OCI-LY3 (cell line): Measurements from ENCODE around the gene PRUNE2.

Source experiments
- H2AFZ ChIP-seq: fragments of 200-600, 300-600 bp; shearing (Covaris generic); 2 replicates; pipeline ENCODE4 v1.6.0; 2014; ENCODE audit warnings: antibody characterized with exemption, low read depth, low read length
- H3K27ac ChIP-seq: fragments of 200-600, 300-600 bp; sonication (generic); 2 replicates; pipeline ENCODE4 v1.5.1; 2014; ENCODE audit warnings: mild to moderate bottlenecking, low read length, moderate library complexity, mixed read lengths
- H3K27me3 ChIP-seq: fragments of 200-600, 300-600 bp; sonication (generic); 2 replicates; pipeline ENCODE4 v1.6.1; 2014; ENCODE audit warnings: low read depth, low read length, mixed read lengths
- H3K36me3 ChIP-seq: fragments of 200-600, 300-600 bp; sonication (generic); replicated peaks from 2 replicates; pipeline ENCODE3; 2014; ENCODE audit warnings: low read depth, low read length, mixed read lengths
- H3K4me1 ChIP-seq: fragments of 300-600, 200-600 bp; sonication (generic); 2 replicates; pipeline ENCODE4 v1.6.1; 2014; ENCODE audit warnings: low read length, mixed read lengths
- H3K4me2 ChIP-seq: fragments of 200-600, 300-600 bp; sonication (generic); 2 replicates; pipeline ENCODE4 v1.6.1; 2014; ENCODE audit warnings: low read length, mixed read lengths
- H3K4me3 ChIP-seq: fragments of 300-600, 200-600 bp; sonication (generic); 2 replicates; pipeline ENCODE4 v1.5.1; 2014; ENCODE audit warnings: antibody characterized with exemption, mild to moderate bottlenecking, low read length, moderate library complexity
- H3K79me2 ChIP-seq: fragments of 300-600, 200-600 bp; shearing (Covaris generic); 2 replicates; pipeline ENCODE4 v1.6.1; 2014; ENCODE audit warnings: mild to moderate bottlenecking, low read length, mixed read lengths
- H3K9ac ChIP-seq: fragments of 300-600, 200-600 bp; shearing (Covaris generic); 2 replicates; pipeline ENCODE4 v1.6.0; 2014; ENCODE audit warnings: mild to moderate bottlenecking, low read length, moderate library complexity
- H3K9me3 ChIP-seq: fragments of 200-600, 300-600 bp; shearing (Covaris generic); 2 replicates; pipeline ENCODE4 v1.6.1; 2014; ENCODE audit warnings: low read length, mixed read lengths; ENCODE audit not compliant: insufficient read depth
- H4K20me1 ChIP-seq: fragments of 200-600, 300-600 bp; sonication (generic); 2 replicates; pipeline ENCODE4 v1.6.1; 2016; ENCODE audit warnings: low read length, mixed read lengths; ENCODE audit not compliant: insufficient read depth
- CTCF ChIP-seq: fragments of 200-600, 300-600 bp; sonication (generic); IDR thresholded peaks from 2 replicates; pipeline ENCODE4 v1.5.1; 2014; ENCODE audit warnings: antibody characterized with exemption, low read length, low read depth
- EZH2phosphoT487 ChIP-seq: fragments of 200-600 bp; shearing (Covaris generic); IDR thresholded peaks from 2 replicates; pipeline ENCODE4 v1.6.1; 2018; ENCODE audit warnings: antibody characterized with exemption, mixed run types, low read depth

PRUNE2 gene

GRCh38 chr9:76662476-76663281 lies 243.2 kb downstream of the PRUNE2 start:
- Histone ChIP-seq H3K9me3 (no peaks in the 10 kb centered on the region), H3K4me1 (no peaks in the 10 kb centered on the region), H3K4me3 (no peak overlapping the region), H3K27me3 (peaks cover 45% of the 10 kb centered on the region), H2AFZ (no peak overlapping the region), H3K4me2 (no peak overlapping the region), H3K27ac (no peak overlapping the region), H3K9ac (no peak overlapping the region), H4K20me1 (no peaks in the 10 kb centered on the region), H3K36me3 (no peaks in the 10 kb centered on the region), H3K79me2 (no peaks in the 10 kb centered on the region)
- 0 out of 2 replicates have a peak, but pooled peaks have one; percentile 4 for TF ChIP-seq CTCF
- no peak for TF ChIP-seq EZH2phosphoT487

GRCh38 chr9:76658510-76659231 lies 247.2 kb downstream of the PRUNE2 start:
- no peak for TF ChIP-seq EZH2phosphoT487
- peak; percentile 78 for TF ChIP-seq CTCF
- Histone ChIP-seq H3K79me2 (no peaks in the 10 kb centered on the region), H3K36me3 (no peaks in the 10 kb centered on the region), H3K4me3 (no peak overlapping the region), H3K4me2 (0 out of 2 replicates have a peak overlapping the region, but pooled peaks have one; percentile 9), H3K27me3 (peaks cover 48% of the 10 kb centered on the region), H3K9ac (no peak overlapping the region), H3K4me1 (no peaks in the 10 kb centered on the region), H4K20me1 (no peaks in the 10 kb centered on the region), H2AFZ (no peak overlapping the region), H3K9me3 (no peaks in the 10 kb centered on the region), H3K27ac (no peak overlapping the region)

GRCh38 chr9:76657265-76657664 lies 248.6 kb downstream of the PRUNE2 start:
- Histone ChIP-seq H3K36me3 (no peaks in the 10 kb centered on the region), H3K27me3 (peaks cover 37% of the 10 kb centered on the region), H2AFZ (no peak overlapping the region), H3K4me2 (no peak overlapping the region), H3K79me2 (no peaks in the 10 kb centered on the region), H3K4me3 (no peak overlapping the region), H3K4me1 (peaks cover 12% of the 10 kb centered on the region), H3K27ac (no peak overlapping the region), H4K20me1 (no peaks in the 10 kb centered on the region), H3K9ac (no peak overlapping the region), H3K9me3 (no peaks in the 10 kb centered on the region)
- TF ChIP-seq CTCF, result no peak
- no peak for TF ChIP-seq EZH2phosphoT487

GRCh38 chr9:76655971-76656370 lies 249.9 kb downstream of the PRUNE2 start:
- no peak overlapping the region for H3K27ac ChIP-seq
- peaks cover 25% of the 10 kb centered on the region for H3K4me1 ChIP-seq
- no peaks in the 10 kb centered on the region for H3K36me3 ChIP-seq
- H4K20me1 ChIP-seq, result no peaks in the 10 kb centered on the region
- no peak overlapping the region for H3K9ac ChIP-seq
- H3K79me2 ChIP-seq, result no peaks in the 10 kb centered on the region
- H2AFZ ChIP-seq, result no peak overlapping the region
- H3K4me2 ChIP-seq, result no peak overlapping the region
- peaks cover 36% of the 10 kb centered on the region for H3K27me3 ChIP-seq
- H3K4me3 ChIP-seq, result no peak overlapping the region
- no peaks in the 10 kb centered on the region for H3K9me3 ChIP-seq
- TF ChIP-seq CTCF (no peak), EZH2phosphoT487 (no peak)
